Fibroblast of the aortic adventitia (primary cell): ENCODE data around the gene INTS2. TPM values are rescaled to one million over a fixed set of nuclear protein-coding genes. Genes with fewer than 3 reads are reported as not detected.

Experiments
- DNase-seq: peaks from one replicate; pipeline ENCODE4 v3.0.0-alpha.2; 2010; ENCODE audit warnings: low read depth
- H3K4me3 ChIP-seq: 2 replicates; pipeline ENCODE4 v1.5.1; 2011; ENCODE audit warnings: low read depth, mild to moderate bottlenecking, control low read depth, low read length, moderate library complexity
- CTCF ChIP-seq: IDR thresholded peaks from 2 replicates; pipeline ENCODE4 v1.5.1; 2011; ENCODE audit warnings: mild to moderate bottlenecking, low read length, control low read depth, inconsistent platforms; ENCODE audit not compliant: insufficient read depth
- total RNA-seq: library from RNA; depleted of rRNA; stranded (reverse); fragments of >200 nt; gene quantifications from 2 replicates; pipeline ENCODE4 v1.2.3, GENCODE V29; 2012; ENCODE audit warnings: low replicate concordance

INTS2 gene
- total RNA-seq, 1 donor, result 14.9 TPM

GRCh38 chr17:61843435-61843834 is 84.3 kb downstream of the INTS2 start:
- TF ChIP-seq CTCF, result no peak
- no peak for DNase-seq
- no peak overlapping the region for H3K4me3 ChIP-seq

GRCh38 chr17:61842899-61843298 is 84.9 kb downstream of the INTS2 start:
- no peak overlapping the region for H3K4me3 ChIP-seq
- no peak for DNase-seq
- TF ChIP-seq CTCF, result no peak

- H3K4me3 ChIP-seq, result no peak overlapping the region
- DNase-seq, result no peak
- TF ChIP-seq CTCF, result no peak
Observed at GRCh38 chr17:61839300-61839786, 88.4 kb downstream of the INTS2 start.

GRCh38 chr17:61837175-61838051 is 90.4 kb downstream of the INTS2 start:
- no peak overlapping the region for H3K4me3 ChIP-seq
- peak; percentile 82 for TF ChIP-seq CTCF
- DNase-seq, result peak; percentile 86

GRCh38 chr17:61836266-61837174 is 91.3 kb downstream of the INTS2 start:
- DNase-seq, result no peak
- no peak for TF ChIP-seq CTCF
- H3K4me3 ChIP-seq, result no peak overlapping the region

GRCh38 chr17:61835606-61836005 is 92.2 kb downstream of the INTS2 start:
- H3K4me3 ChIP-seq, result no peak overlapping the region
- DNase-seq, result no peak
- TF ChIP-seq CTCF, result no peak
